Ammon's horn (tissue), 1 donor: ENCODE measurements around the gene TCL1B.
"Not testable (repeated sequence)": the region's sequence is repeated elsewhere in the genome, so short reads cannot be mapped to it uniquely, and the experiment has no call there.

Experiments used
- DNase-seq: peaks from one replicate; pipeline ENCODE4 v3.0.0-alpha.2; 2016; ENCODE audit warnings: low spot score

The TCL1B gene

GRCh38 chr14:95703805-95704204 lies 17.6 kb downstream of the TCL1B start:
- no peak for DNase-seq

GRCh38 chr14:95705518-95705917 lies 19.3 kb downstream of the TCL1B start:
- no peak for DNase-seq

DNA sequence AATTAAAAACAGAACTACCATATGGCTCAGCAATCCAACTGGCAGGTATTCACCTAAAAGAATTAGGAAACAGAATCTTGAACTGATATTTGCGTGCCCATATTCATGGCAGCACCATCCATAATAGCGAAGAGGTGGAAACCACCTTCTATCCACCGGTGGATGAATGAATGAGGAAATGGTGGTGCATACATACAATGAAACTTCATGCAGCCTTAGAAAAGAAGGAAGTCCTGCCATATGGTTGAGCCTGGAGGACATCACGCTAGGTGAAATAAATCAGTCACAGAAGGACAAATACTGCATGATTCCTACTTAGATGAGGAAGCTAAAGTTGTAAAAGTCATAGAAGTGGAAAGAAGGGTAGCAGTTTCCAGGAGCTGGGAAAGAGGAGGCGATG lies 21.1 kb downstream of the TCL1B start:
- no peak for DNase-seq

DNA sequence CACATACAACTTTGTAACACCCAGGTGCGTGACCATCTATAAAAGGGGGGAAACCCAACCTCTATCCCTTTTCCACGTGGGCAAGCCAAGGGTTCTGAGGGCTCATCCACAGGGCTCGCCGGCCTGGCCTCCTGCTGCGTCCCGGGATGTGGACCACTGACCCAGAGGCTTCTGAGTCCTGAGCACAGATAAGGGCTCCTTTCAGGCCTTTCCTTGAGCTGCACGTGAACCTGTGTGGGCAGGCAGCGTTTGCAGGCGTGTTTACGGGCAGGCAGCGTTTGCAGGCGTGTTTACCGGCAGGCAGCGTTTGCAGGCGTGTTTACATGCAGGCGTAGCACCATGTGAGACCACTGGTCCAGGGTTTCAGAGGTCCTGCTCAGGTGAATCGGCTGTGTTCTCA lies 23.9 kb downstream of the TCL1B start:
- DNase-seq: no peak

DNA sequence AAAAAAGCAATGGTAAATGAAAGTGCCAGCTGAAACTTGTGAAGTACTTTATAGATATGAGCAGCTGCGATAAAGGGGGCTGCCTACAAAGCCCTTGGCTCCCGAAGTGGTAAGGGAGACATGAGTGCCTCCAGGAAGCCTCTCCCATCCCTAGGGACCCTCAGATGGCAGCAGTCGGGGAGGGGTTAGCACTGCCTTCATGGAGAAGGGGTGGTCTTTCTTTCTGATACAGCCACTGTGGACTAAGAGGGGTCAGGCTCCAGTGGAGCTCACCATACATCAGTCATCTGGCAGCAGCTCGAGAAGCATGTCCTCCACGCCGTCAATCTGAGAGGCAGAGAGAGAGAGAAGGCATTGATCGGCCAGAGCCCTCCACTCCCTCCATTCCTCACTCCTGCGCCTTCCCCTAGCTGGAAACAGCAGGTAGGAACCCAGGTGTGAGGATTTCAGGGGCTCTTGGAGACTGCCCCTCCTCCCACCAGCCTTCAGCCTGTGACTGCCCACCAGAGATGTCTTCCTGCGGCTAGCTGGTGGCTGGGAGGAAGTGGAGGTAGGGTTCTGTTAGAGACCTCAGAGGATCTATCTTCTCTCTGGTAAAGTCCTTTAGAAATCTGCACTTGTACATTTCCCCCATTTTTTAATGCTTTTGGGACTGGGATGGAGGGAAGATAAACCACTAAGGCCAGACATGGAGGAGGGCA lies 25.4 kb downstream of the TCL1B start:
- DNase-seq: no peak

DNA sequence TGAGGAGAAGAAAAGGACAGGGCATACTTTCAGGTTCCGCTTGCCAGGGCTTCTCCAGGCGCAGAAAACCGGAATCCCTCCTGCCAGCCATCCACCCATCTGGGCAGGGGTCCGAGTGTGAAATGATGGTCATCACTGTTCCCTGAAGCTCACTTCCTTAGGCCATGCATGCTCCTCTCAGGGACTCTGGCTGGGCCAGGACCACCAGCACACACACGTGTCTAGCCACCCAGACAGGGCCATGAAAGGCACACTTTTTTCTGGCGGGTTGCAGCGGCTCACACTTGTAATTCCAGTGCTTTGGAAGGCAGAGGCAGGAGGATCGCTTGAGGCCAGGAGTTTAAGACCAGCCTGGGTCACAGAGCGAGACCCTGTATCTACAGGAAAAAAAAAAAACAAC lies 26.2 kb downstream of the TCL1B start:
- no peak for DNase-seq

- no peak for DNase-seq
These were observed 27.6 kb downstream of the TCL1B start, which contains the start of gene TCL1A for GRCh38 chr14:95713596-95714371. TCL1A (minus strand) TSS chr14:95714125; CDS start chr14:95714066, 59 bp downstream.

GRCh38 chr14:95722525-95723190 lies 36.4 kb downstream of the TCL1B start:
- no peak for DNase-seq

DNA sequence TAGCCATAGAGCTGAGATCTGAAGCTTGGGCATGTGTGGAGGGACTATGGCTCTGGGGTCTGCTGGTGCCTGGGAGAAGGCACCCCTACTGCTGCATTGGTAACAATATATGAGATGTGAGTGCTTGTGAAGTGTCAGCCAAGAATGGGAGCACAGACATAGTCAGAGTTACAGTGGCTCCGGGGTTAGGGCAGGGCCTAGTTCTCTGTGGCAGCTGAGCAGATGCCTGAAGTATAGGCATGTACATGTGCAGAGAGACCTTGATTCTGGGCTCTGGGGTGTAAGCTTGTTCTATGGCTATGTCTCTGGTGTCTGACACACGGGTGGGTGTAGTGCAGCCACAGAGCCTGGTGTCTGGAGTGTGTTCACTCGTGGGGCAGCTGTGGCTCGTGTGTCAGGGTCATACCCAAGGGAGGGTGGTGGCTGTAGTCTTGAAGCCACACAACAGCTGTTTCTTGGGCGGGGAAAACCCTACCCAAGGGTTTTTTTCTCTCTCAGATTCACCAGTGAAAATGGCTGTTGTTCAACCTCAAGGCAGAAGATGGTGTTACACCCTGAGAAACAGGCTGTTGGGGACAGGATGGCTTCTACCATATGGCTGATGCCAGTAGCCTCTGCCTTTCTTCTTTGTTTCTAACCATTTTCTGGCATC lies 39.6 kb downstream of the TCL1B start:
- no peak for DNase-seq

- DNase-seq: no peak
These were observed 41.0 kb downstream of the TCL1B start for GRCh38 chr14:95727056-95727700.

- DNase-seq: not testable (repeated sequence)
These were observed 43.3 kb downstream of the TCL1B start for GRCh38 chr14:95729402-95730028.

- no peak for DNase-seq
These were observed 43.9 kb downstream of the TCL1B start for GRCh38 chr14:95730126-95730525.

GRCh38 chr14:95733212-95733611 lies 47.0 kb downstream of the TCL1B start:
- no peak for DNase-seq

- DNase-seq: no peak
These were observed 53.1 kb downstream of the TCL1B start for GRCh38 chr14:95739356-95739755.

DNA sequence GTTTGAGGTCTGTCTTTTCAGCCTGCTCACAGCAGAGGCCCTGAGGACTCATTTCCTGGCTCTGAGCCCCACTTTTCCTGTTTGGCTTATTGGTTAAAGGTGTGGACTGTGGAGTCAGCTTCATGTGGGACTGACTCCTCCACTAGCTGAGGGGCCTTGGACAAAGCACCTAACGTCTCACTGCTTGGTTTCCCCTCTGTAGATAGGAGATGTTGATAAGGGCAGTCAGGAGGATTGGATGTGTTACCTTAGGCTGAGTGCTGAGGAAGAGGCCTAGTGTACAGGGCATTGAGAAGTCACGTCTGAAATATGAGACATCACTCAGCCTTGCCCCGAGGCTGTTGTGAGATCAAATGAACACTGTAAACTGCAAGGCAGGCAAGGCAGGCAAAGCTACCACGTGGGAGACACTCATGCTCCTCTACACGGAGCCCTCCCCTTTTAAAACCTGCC lies 54.8 kb downstream of the TCL1B start:
- no peak for DNase-seq

DNA sequence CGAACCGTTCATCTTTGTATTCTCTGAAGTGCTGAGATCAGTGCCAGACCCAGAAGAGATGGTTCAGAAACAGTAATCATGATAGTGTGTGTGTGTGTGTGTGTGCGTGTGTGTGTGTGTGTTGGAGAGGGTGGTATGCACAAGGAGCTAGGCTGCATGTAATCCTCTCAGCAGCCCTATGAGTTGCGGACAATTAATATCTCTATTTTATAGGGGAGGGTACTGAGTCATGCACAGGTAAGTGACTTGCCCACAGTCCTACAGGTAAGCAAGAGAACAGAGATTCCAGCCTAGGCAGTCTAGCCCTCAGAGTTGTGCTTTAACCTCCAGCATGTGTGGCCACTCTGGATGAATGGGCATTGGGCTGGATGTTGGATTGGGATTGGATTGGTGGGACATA lies 55.6 kb downstream of the TCL1B start:
- DNase-seq: no peak
